ENCODE measurements around the gene HNF4A.

Gene HNF4A

DNA sequence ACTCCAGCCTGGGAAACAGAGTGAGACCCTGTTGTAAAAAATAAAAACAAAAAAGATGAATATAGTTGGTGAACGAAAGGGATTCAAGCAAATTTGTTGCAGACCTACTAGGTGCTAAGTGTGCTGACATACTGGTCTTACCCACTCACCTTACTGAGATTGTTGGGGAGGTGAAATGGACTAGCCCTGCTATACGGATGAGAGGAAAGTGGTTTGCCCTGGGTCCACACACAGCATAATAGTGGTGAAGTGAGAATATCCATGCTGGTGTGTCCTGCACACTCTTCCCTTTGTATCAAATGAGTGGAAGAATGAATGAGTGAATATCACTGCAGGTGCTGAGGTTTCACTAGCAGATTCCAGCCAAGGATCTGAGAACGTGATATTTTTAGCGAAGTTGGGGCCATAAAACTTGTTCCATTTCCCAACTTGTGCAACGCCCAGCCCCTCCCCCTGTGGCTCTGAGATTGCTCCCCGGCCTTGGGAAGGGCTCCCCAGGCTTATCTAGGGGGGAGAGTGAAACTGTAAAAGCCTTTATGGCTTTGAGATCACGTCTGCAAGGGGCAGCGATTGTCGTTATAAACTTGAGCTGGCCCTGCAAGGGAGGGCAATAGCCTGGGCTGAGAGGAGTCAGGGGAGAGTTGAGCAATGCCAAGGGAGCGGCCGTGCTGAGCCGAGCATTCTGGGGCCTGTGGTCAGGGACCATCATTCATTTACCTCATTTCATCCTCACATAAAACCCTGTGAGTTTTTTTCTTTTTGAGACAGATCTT is 87.0 kb downstream of the HNF4A start:
- DNase-seq (ENCODE audit: low read depth, low spot score): no peak
- no peak overlapping the region for H3K9ac ChIP-seq (ENCODE audit: insufficient read length, low read depth)
- no peaks in the 10 kb centered on the region for H3K9me3 ChIP-seq (ENCODE audit: insufficient read depth, low read length)
- no peaks in the 10 kb centered on the region for H3K27me3 ChIP-seq (ENCODE audit: insufficient read depth, insufficient read length)
- no peaks in the 10 kb centered on the region for H3K4me1 ChIP-seq (ENCODE audit: insufficient read depth, insufficient read length)
- H3K4me3 ChIP-seq (ENCODE audit: insufficient read length, low read depth): no peak overlapping the region
- no peaks in the 10 kb centered on the region for H3K36me3 ChIP-seq (ENCODE audit: insufficient read depth, insufficient read length, low read length)
- TF ChIP-seq SUZ12 (IDR thresholded peaks at IDR 0.05; ENCODE audit: extremely low read depth, insufficient read depth, insufficient read length) (no peak), YY1 (IDR thresholded peaks at IDR 0.05; ENCODE audit: insufficient read depth, insufficient read length) (no peak), ZNF274 (IDR thresholded peaks at IDR 0.05; ENCODE audit: low read depth, low read length) (no peak)

DNA sequence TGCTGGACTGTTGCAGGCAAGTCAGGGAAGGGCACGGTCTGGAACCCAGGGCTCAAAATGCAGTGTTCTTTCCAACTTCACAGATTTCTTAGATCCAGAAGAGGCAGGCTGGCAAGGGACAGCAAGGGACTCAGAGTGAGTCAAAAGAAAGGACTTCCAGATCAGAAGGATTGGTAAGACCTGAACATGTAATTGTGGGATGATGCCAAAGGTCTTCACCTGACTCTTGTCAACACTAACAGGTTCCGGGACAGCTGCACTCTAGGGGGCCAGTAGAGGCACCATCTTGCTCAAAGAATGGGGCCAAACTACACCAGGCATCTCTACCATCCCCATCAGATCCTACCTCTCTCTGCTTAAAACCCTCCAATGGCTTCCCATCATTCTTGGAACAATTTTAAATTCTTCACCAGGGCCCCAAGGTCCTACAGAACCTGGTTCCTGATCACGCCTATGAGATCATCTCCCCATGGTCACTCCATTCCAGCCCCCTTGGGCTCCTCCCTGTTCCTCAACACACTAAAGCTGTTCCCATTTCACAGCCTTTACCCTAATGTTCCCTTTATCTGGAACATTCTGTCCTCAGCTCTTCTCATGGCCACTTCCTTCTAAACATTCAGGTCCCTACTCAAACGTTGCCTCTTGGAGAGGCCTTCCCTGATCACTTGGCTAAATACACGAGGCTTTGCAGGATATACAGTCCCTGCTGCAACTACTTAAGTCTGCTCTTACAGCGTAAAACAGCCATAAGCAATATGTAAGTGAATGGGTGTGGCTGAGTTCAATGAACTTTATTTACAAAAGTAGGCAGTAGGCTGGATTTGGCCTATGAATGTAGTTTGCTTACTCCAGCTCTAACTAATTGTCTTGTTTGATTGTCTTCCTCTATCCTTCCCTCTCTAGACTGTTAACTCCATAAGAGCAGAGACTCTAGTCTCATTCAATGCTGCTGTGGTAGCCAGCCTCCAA is 90.5 kb downstream of the HNF4A start:
- no peak overlapping the region for H3K4me3 ChIP-seq (ENCODE audit: insufficient read length, low read depth)
- TF ChIP-seq ZNF274 (IDR thresholded peaks at IDR 0.05; ENCODE audit: low read depth, low read length) (no peak), YY1 (IDR thresholded peaks at IDR 0.05; ENCODE audit: insufficient read depth, insufficient read length) (no peak), SUZ12 (IDR thresholded peaks at IDR 0.05; ENCODE audit: extremely low read depth, insufficient read depth, insufficient read length) (no peak)
- no peaks in the 10 kb centered on the region for H3K9me3 ChIP-seq (ENCODE audit: insufficient read depth, low read length)
- H3K4me1 ChIP-seq (ENCODE audit: insufficient read depth, insufficient read length): no peaks in the 10 kb centered on the region
- H3K9ac ChIP-seq (ENCODE audit: insufficient read length, low read depth): no peak overlapping the region
- H3K27me3 ChIP-seq (ENCODE audit: insufficient read depth, insufficient read length): no peaks in the 10 kb centered on the region
- DNase-seq (ENCODE audit: low read depth, low spot score): no peak
- H3K36me3 ChIP-seq (ENCODE audit: insufficient read depth, insufficient read length, low read length): no peaks in the 10 kb centered on the region

DNA sequence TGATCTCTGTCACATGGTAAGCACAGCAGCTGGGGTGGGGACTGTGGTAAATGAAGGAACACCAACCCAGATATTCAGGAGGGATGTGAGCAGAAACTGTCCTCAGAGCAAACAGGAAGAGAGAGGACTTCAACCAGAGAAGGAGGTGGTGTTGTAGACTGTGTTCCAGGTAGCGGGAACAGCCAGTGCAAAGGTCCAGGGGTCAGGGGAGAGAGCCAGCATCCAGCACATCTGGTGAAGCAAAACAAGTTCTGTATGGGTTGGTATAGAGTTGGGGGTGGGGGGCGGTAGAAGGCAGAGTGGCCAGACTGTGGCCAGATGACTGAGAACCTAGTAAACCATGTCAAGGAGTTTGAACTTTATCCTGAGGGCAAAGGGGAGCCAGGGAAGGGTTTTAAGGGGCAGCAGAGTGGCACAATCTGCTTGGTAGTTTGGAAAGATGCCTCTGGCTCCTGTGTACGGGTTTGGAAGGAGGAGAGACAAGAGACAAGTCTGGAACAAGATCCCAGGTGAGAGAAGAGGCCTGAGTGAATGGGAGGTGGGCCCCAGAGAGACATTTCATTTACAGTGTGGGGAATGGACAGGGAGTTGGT is 92.4 kb downstream of the HNF4A start:
- H3K9me3 ChIP-seq (ENCODE audit: insufficient read depth, low read length): no peaks in the 10 kb centered on the region
- no peaks in the 10 kb centered on the region for H3K27me3 ChIP-seq (ENCODE audit: insufficient read depth, insufficient read length)
- H3K36me3 ChIP-seq (ENCODE audit: insufficient read depth, insufficient read length, low read length): no peaks in the 10 kb centered on the region
- no peaks in the 10 kb centered on the region for H3K4me1 ChIP-seq (ENCODE audit: insufficient read depth, insufficient read length)
- H3K9ac ChIP-seq (ENCODE audit: insufficient read length, low read depth): no peak overlapping the region
- TF ChIP-seq YY1 (IDR thresholded peaks at IDR 0.05; ENCODE audit: insufficient read depth, insufficient read length): no peak
- no peak for TF ChIP-seq SUZ12 (IDR thresholded peaks at IDR 0.05; ENCODE audit: extremely low read depth, insufficient read depth, insufficient read length)
- no peak for TF ChIP-seq ZNF274 (IDR thresholded peaks at IDR 0.05; ENCODE audit: low read depth, low read length)
- DNase-seq (ENCODE audit: low read depth, low spot score): no peak
- no peak overlapping the region for H3K4me3 ChIP-seq (ENCODE audit: insufficient read length, low read depth)

DNA sequence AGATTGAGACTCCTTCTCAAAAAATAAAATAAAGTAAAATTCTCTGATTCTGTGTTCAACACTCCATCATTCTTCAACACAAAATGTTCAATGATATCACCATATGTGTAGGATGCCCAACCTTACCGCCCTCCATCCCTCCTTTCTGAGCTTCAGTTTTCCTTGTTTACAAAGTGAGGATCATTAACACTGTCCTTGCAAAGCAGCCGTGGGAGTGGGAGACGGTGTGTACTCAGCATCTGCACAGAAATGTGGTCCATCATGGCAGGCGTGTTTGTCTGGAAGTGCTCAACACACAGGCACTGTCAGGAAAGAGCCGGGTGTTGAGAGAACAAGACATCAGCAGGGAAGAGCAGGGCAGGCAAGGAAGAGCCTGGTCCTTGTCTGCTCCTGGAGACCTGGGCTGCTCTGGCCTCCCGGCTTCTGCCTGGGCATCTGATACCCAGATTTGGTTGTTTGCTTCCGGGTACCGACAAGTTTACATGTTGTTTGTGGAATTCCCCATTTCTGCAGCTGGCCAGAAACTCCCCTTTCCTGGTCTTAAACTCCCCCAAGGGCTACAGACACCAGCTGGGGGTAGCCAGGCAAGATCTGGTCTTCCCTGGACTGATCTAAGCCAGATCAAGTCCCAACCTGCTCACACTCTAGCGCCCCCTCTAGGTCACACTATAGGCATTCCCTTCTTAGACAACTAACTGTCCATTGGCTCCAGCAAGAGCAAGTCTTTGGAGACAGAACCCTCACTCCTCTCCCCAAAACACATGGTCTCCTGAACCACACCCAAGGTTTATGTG is 93.5 kb downstream of the HNF4A start:
- Histone ChIP-seq H3K4me1 (ENCODE audit: insufficient read depth, insufficient read length) (no peaks in the 10 kb centered on the region), H3K36me3 (ENCODE audit: insufficient read depth, insufficient read length, low read length) (no peaks in the 10 kb centered on the region), H3K9me3 (ENCODE audit: insufficient read depth, low read length) (no peaks in the 10 kb centered on the region), H3K9ac (ENCODE audit: insufficient read length, low read depth) (no peak overlapping the region), H3K4me3 (ENCODE audit: insufficient read length, low read depth) (no peak overlapping the region), H3K27me3 (ENCODE audit: insufficient read depth, insufficient read length) (no peaks in the 10 kb centered on the region)
- TF ChIP-seq SUZ12 (IDR thresholded peaks at IDR 0.05; ENCODE audit: extremely low read depth, insufficient read depth, insufficient read length) (no peak), ZNF274 (IDR thresholded peaks at IDR 0.05; ENCODE audit: low read depth, low read length) (no peak), YY1 (IDR thresholded peaks at IDR 0.05; ENCODE audit: insufficient read depth, insufficient read length) (no peak)
- peak; percentile 58 for DNase-seq (ENCODE audit: low read depth, low spot score)

DNA sequence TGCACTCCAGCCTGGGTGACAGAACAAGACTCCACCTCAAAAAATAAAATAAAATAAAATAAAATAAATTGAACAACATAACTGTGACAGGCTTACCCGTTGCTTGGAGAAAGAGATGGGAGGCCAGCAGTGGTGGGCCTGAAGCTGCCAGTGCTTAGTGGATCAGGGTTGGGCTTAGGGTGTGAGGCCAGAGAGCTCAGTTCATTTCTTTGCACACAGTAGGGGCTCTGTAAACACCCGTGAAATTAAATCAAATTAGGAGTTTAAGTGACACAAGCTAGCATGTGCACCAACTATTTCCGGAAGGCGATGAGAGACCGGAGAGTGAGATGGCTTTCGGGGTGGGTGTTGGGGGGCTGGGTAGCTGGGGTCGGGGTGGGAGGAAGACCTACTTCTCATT is 94.4 kb downstream of the HNF4A start:
- Histone ChIP-seq H3K9me3 (ENCODE audit: insufficient read depth, low read length) (no peaks in the 10 kb centered on the region), H3K36me3 (ENCODE audit: insufficient read depth, insufficient read length, low read length) (no peaks in the 10 kb centered on the region), H3K27me3 (ENCODE audit: insufficient read depth, insufficient read length) (no peaks in the 10 kb centered on the region), H3K9ac (ENCODE audit: insufficient read length, low read depth) (no peak overlapping the region), H3K4me3 (ENCODE audit: insufficient read length, low read depth) (no peak overlapping the region), H3K4me1 (ENCODE audit: insufficient read depth, insufficient read length) (no peaks in the 10 kb centered on the region)
- DNase-seq (ENCODE audit: low read depth, low spot score): no peak
- TF ChIP-seq YY1 (IDR thresholded peaks at IDR 0.05; ENCODE audit: insufficient read depth, insufficient read length) (no peak), SUZ12 (IDR thresholded peaks at IDR 0.05; ENCODE audit: extremely low read depth, insufficient read depth, insufficient read length) (no peak), ZNF274 (IDR thresholded peaks at IDR 0.05; ENCODE audit: low read depth, low read length) (no peak)

DNA sequence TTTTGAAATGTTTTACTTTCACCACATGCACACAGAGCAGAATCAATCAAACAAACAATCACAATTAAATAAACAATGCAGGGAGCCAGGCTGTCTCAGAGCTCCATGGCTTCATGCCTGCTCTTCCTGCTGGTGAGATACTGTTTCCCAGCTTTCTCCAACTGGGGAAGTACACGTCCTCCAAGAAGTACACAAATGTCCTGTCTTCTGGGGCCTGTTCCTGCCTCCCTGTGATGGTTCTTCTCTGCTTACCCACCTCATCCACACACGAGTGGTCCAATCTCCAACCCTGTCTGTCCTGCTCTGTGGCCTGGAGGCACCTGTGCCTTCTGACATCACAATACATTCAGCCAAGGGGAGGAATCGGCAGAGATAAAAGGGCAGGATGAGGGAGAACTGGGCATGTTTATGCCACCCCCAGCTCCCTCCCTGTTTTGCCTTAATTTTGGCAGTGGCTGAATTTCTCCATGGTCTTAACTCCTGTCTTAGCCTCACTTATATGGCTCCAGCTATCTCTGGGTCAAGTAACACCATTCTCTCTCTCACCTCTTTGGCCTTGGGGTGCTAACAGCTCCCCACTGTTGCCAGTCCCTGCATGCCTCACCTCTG is 94.9 kb downstream of the HNF4A start:
- H3K36me3 ChIP-seq (ENCODE audit: insufficient read depth, insufficient read length, low read length): no peaks in the 10 kb centered on the region
- TF ChIP-seq YY1 (IDR thresholded peaks at IDR 0.05; ENCODE audit: insufficient read depth, insufficient read length) (no peak), ZNF274 (IDR thresholded peaks at IDR 0.05; ENCODE audit: low read depth, low read length) (no peak), SUZ12 (IDR thresholded peaks at IDR 0.05; ENCODE audit: extremely low read depth, insufficient read depth, insufficient read length) (no peak)
- no peaks in the 10 kb centered on the region for H3K27me3 ChIP-seq (ENCODE audit: insufficient read depth, insufficient read length)
- H3K9me3 ChIP-seq (ENCODE audit: insufficient read depth, low read length): no peaks in the 10 kb centered on the region
- no peak for DNase-seq (ENCODE audit: low read depth, low spot score)
- H3K4me3 ChIP-seq (ENCODE audit: insufficient read length, low read depth): no peak overlapping the region
- no peaks in the 10 kb centered on the region for H3K4me1 ChIP-seq (ENCODE audit: insufficient read depth, insufficient read length)
- H3K9ac ChIP-seq (ENCODE audit: insufficient read length, low read depth): no peak overlapping the region

All from NT2/D1 (cell line).